IMR-90 (cell line): Measurements from ENCODE around the gene NPTX2. TPM values are rescaled to one million over a fixed set of nuclear protein-coding genes. Genes with fewer than 3 reads are reported as not detected.

Experiments used
- ATAC-seq: fragments of 200-7000 bp; cut with Tn5 transposase; 2 replicates; pipeline ENCODE4 v1.9.1; 2020; ENCODE audit warnings: low read depth, mild to moderate bottlenecking, moderate library complexity
- BruUV-seq: library from RNA; stranded (reverse); fragments of 400-500 nt; replicated peaks from 2 replicates; lab custom pipeline; 2021; lab: Mats Ljungman, UMichigan
- CTCF ChIA-PET: fragments of 300-600 bp; formaldehyde crosslinking; extraction: SDS; loops from one replicate; lab custom pipeline; 2021; ENCODE audit warnings: antibody characterized with exemption; lab: Yijun Ruan, JAX
- POLR2A ChIA-PET: fragments of 300-600 bp; sonication (Branson Sonifier 250); formaldehyde crosslinking; loops from one replicate; lab custom pipeline; 2022; ENCODE audit warnings: antibody characterized with exemption; ENCODE audit not compliant: unreplicated experiment; lab: Charles Lee
- DNase-seq: peaks from one replicate; pipeline ENCODE4 v3.0.0; 2013
- H2AFZ ChIP-seq: replicated peaks from 2 replicates; pipeline ENCODE3; 2013; ENCODE audit warnings: low read length, mild to moderate bottlenecking; ENCODE audit not compliant: poor library complexity
- H2AK5ac ChIP-seq: 2 replicates; pipeline ENCODE4 v1.6.1; 2013; ENCODE audit warnings: low read depth, low read length, inconsistent platforms
- H2AK9ac ChIP-seq: replicated peaks from 2 replicates; pipeline ENCODE3; 2013; ENCODE audit warnings: mild to moderate bottlenecking, low read depth, low read length, moderate library complexity; ENCODE audit not compliant: poor library complexity
- H2BK120ac ChIP-seq: 2 replicates; pipeline ENCODE4 v1.6.1; 2013; ENCODE audit warnings: low read depth, low read length, inconsistent platforms
- H2BK15ac ChIP-seq: 3 replicates; pipeline ENCODE4 v1.6.1; 2013; ENCODE audit warnings: low read depth, low read length, inconsistent platforms
- H2BK20ac ChIP-seq: 2 replicates; pipeline ENCODE4 v1.6.1; 2013; ENCODE audit warnings: low read depth, mild to moderate bottlenecking, inconsistent platforms, low read length, moderate library complexity
- H2BK5ac ChIP-seq: 2 replicates; pipeline ENCODE4 v1.6.1; 2013; ENCODE audit warnings: mild to moderate bottlenecking, low read depth, low read length, inconsistent platforms; ENCODE audit not compliant: poor library complexity, severe bottlenecking
- H3K14ac ChIP-seq: replicated peaks from 2 replicates; pipeline ENCODE4 v1.6.1; 2013; ENCODE audit warnings: low read depth, low read length, inconsistent platforms
- H3K18ac ChIP-seq: 2 replicates; pipeline ENCODE4 v1.6.1; 2013; ENCODE audit warnings: low read depth, low read length, control low read depth
- H3K23ac ChIP-seq: 2 replicates; pipeline ENCODE4 v1.6.1; 2013; ENCODE audit warnings: low read depth, low read length, inconsistent platforms
- H3K27ac ChIP-seq: 2 replicates; pipeline ENCODE4 v1.5.1; 2013; ENCODE audit warnings: mild to moderate bottlenecking, control low read depth, low read length; ENCODE audit not compliant: insufficient read depth
- H3K27me3 ChIP-seq: 2 replicates; pipeline ENCODE4 v1.6.1; 2013; ENCODE audit warnings: low read length; ENCODE audit not compliant: control insufficient read depth, insufficient read depth
- H3K36me3 ChIP-seq: 2 replicates; pipeline ENCODE4 v1.6.1; 2013; ENCODE audit warnings: low read length, mixed read lengths; ENCODE audit not compliant: control insufficient read depth, insufficient read depth
- H3K4ac ChIP-seq: 2 replicates; pipeline ENCODE4 v1.6.1; 2013; ENCODE audit warnings: low read depth, low read length, inconsistent platforms
- H3K4me1 ChIP-seq: 2 replicates; pipeline ENCODE4 v1.6.1; 2013; ENCODE audit warnings: low read length, mixed read lengths; ENCODE audit not compliant: control insufficient read depth, insufficient read depth
- H3K4me2 ChIP-seq: 2 replicates; pipeline ENCODE4 v1.6.1; 2013; ENCODE audit warnings: low read depth, mild to moderate bottlenecking, control low read depth, low read length, moderate library complexity
- H3K4me3 ChIP-seq: 2 replicates; pipeline ENCODE4 v1.5.1; 2013; ENCODE audit warnings: low read depth, mild to moderate bottlenecking, control low read depth, low read length, moderate library complexity; ENCODE audit not compliant: insufficient read depth
- H3K56ac ChIP-seq: 2 replicates; pipeline ENCODE4 v1.6.1; 2013; ENCODE audit warnings: low read length, inconsistent platforms; ENCODE audit not compliant: insufficient read depth; ENCODE audit errors: extremely low read depth
- H3K79me1 ChIP-seq, 2 experiments: 2 replicates each; pipeline ENCODE4 v1.6.1; 2013; ENCODE audit warnings: low read length in 2 of 2, inconsistent platforms in 1 of 2, low read depth in 1 of 2
- H3K9ac ChIP-seq: 2 replicates; pipeline ENCODE4 v1.6.1; 2013; ENCODE audit warnings: low read depth, low read length, control low read depth
- H3K9me1 ChIP-seq: 2 replicates; pipeline ENCODE4 v1.6.1; 2013; ENCODE audit warnings: low read length, inconsistent platforms; ENCODE audit not compliant: insufficient read depth
- H3K9me3 ChIP-seq: 2 replicates; pipeline ENCODE4 v1.6.1; 2013; ENCODE audit warnings: low read length; ENCODE audit not compliant: control insufficient read depth, insufficient read depth
- H4K20me1 ChIP-seq: 2 replicates; pipeline ENCODE4 v1.6.1; 2013; ENCODE audit warnings: low read length, inconsistent platforms; ENCODE audit not compliant: insufficient read depth
- H4K5ac ChIP-seq: 2 replicates; pipeline ENCODE4 v1.6.1; 2013; ENCODE audit warnings: mild to moderate bottlenecking, low read depth, low read length, control low read depth
- H4K8ac ChIP-seq, 2 experiments: 2 replicates each; pipeline ENCODE4 v1.6.1; 2013; ENCODE audit warnings: low read depth in 2 of 2, low read length in 2 of 2, control low read depth in 1 of 2, inconsistent platforms in 1 of 2
- H4K91ac ChIP-seq: 2 replicates; pipeline ENCODE4 v1.6.1; 2013; ENCODE audit warnings: low read depth, low read length, inconsistent platforms; ENCODE audit not compliant: insufficient read depth
- BHLHE40 ChIP-seq: fragments of 150-350 bp; IDR thresholded peaks from 2 replicates; pipeline ENCODE4 v1.6.1; 2016; ENCODE audit warnings: mild to moderate bottlenecking, low read depth, low read length
- CEBPB ChIP-seq: IDR thresholded peaks from 2 replicates; pipeline ENCODE4 v1.6.1; 2012; ENCODE audit warnings: low read depth, low read length, improper control_type of control experiment
- CHD1 ChIP-seq: IDR thresholded peaks from 2 replicates; pipeline ENCODE4 v1.6.1; 2012; ENCODE audit warnings: low read depth, low read length, improper control_type of control experiment
- CTCF ChIP-seq: conservative IDR thresholded peaks from 2 replicates; pipeline ENCODE4 v1.5.1; 2012; ENCODE audit warnings: mild to moderate bottlenecking, low read depth, low read length, improper control_type of control experiment
- FOS ChIP-seq: fragments of 150-350 bp; IDR thresholded peaks from 2 replicates; pipeline ENCODE4 v1.6.1; 2016; ENCODE audit warnings: low read depth, low read length
- MAFK ChIP-seq: IDR thresholded peaks from 2 replicates; pipeline ENCODE4 v1.6.1; 2012; ENCODE audit warnings: low read depth, low read length, improper control_type of control experiment
- MAZ ChIP-seq: IDR thresholded peaks from 2 replicates; pipeline ENCODE4 v1.6.1; 2012; ENCODE audit warnings: low read depth, mild to moderate bottlenecking, low read length, improper control_type of control experiment, moderate library complexity, borderline replicate concordance
- MXI1 ChIP-seq: IDR thresholded peaks from 2 replicates; pipeline ENCODE4 v1.6.1; 2012; ENCODE audit warnings: low read depth, mild to moderate bottlenecking, low read length, moderate library complexity, borderline replicate concordance
- POLR2A ChIP-seq: IDR thresholded peaks from 2 replicates; pipeline ENCODE4 v1.6.1; 2012; ENCODE audit warnings: mild to moderate bottlenecking, low read depth, low read length
- RAD21 ChIP-seq: IDR thresholded peaks from 2 replicates; pipeline ENCODE4 v1.6.1; 2012; ENCODE audit warnings: low read length, improper control_type of control experiment
- RCOR1 ChIP-seq: IDR thresholded peaks from 2 replicates; pipeline ENCODE4 v1.6.1; 2012; ENCODE audit warnings: mild to moderate bottlenecking, low read length, improper control_type of control experiment; ENCODE audit not compliant: insufficient replicate concordance
- RFX5 ChIP-seq: IDR thresholded peaks from 2 replicates; pipeline ENCODE4 v1.8.0; 2012; ENCODE audit warnings: low read depth, mild to moderate bottlenecking, low read length, moderate library complexity
- SMC3 ChIP-seq: fragments of 150-350 bp; IDR thresholded peaks from 2 replicates; pipeline ENCODE4 v1.6.1; 2016; ENCODE audit warnings: low read depth, mild to moderate bottlenecking, antibody characterized with exemption, low read length, moderate library complexity
- WGBS, 2 experiments: methylation state at CpG; one replicate each; pipeline versions ENCODE4 v1.1.5 to v1.1.7; 2013; ENCODE audit warnings: missing lambda C conversion rate in 2 of 2; ENCODE audit not compliant: insufficient read length in 1 of 2; ENCODE audit errors: extremely low coverage in 2 of 2; 5-methylcytosine and 5-hydroxymethylcytosine counted together
- dilution Hi-C: fragments of 300-500 bp; cut with HindIII; formaldehyde crosslinking; loops from one replicate; pipeline ENCODE4 v1.14.3; 2018; ENCODE audit warnings: low sequenced_read_pairs; ENCODE audit not compliant: unreplicated experiment
- in situ Hi-C: fragments of 300-500 bp; cut with MboI; formaldehyde crosslinking; loops from 3 replicates; pipeline ENCODE4 v1.14.3; 2019; ENCODE audit warnings: low sequenced_read_pairs, inconsistent platforms, mixed read lengths
- intact Hi-C: fragments of 100-400 bp; cut with micrococcal nuclease; formaldehyde crosslinking; loops from 2 replicates; pipeline ENCODE4 v1.10.0; 2022
- polyA plus RNA-seq, 3 experiments: library from polyadenylated mRNA; depleted of rRNA; stranded (reverse); fragments of >200 nt; gene quantifications; 2 replicates each; pipeline ENCODE4 v1.2.3, GENCODE V29; 2012; ENCODE audit warnings: low replicate concordance in 1 of 3
- total RNA-seq: library from RNA; depleted of rRNA; stranded (reverse); fragments of >200 nt; gene quantifications from 2 replicates; pipeline ENCODE4 v1.2.3, GENCODE V29; 2012

NPTX2 gene
- total and polyA plus RNA-seq, 2 of the 4 experiments (the other 2 are of a cell fraction), result under 0.01 to 0.03 TPM

GRCh38 chr7:98657736-98658135 is 40.7 kb downstream of the NPTX2 start:
- Histone ChIP-seq H3K9ac (no peak overlapping the region), H3K4me1 (no peaks in the 10 kb centered on the region), H3K27ac (no peak overlapping the region), H2AFZ (no peak overlapping the region), H3K9me1 (no peaks in the 10 kb centered on the region), H3K36me3 (no peaks in the 10 kb centered on the region), H3K4me3 (no peak overlapping the region), H3K79me1 (no peaks in the 10 kb centered on the region), H2AK9ac (no peak overlapping the region), H2BK15ac (no peak overlapping the region), H2AK5ac (no peak overlapping the region), H4K20me1 (no peaks in the 10 kb centered on the region), H3K14ac (no peak overlapping the region), H3K4ac (no peak overlapping the region), H3K18ac (no peak overlapping the region), H4K91ac (no peak overlapping the region), H3K27me3 (no peaks in the 10 kb centered on the region), H3K4me2 (no peak overlapping the region), H3K56ac (no peak overlapping the region), H2BK5ac (no peak overlapping the region), H2BK20ac (no peak overlapping the region), H4K5ac (no peak overlapping the region), H4K8ac (no peak overlapping the region), H3K23ac (no peak overlapping the region), H3K9me3 (peaks cover 28% of the 10 kb centered on the region), H2BK120ac (no peak overlapping the region)
- no TSS peak for BruUV-seq
- ChIA-PET CTCF (no interaction called here), POLR2A (no interaction called here)
- ATAC-seq (no peak), DNase-seq (no peak)
- TF ChIP-seq SMC3 (no peak), POLR2A (no peak), CHD1 (no peak), RFX5 (no peak), CTCF (no peak), MAZ (no peak), CEBPB (no peak), MXI1 (no peak), BHLHE40 (no peak), MAFK (no peak), RAD21 (no peak), RCOR1 (no peak), FOS (no peak)
- dilution Hi-C loops, result no loop called here
- intact Hi-C loops, result no loop called here
- 75% methylated on average over 16 of the region's 17 CpGs; no CpG with 5 or more reads in 1 of the 2 experiments for WGBS, 2 experiments
- in situ Hi-C loops, result no loop called here
